Stimulated activated CD8-positive, alpha-beta memory T cell treated with anti-CD3 and anti-CD28 coated beads, Interleukin-12 subunit alpha, Interleukin-12 subunit beta, amount 100 ng/mL, for 4 hours (primary cell): ENCODE measurements around the gene PRR15L.
"Not testable (repeated sequence)": the region's sequence is repeated elsewhere in the genome, so short reads cannot be mapped to it uniquely, and the experiment has no call there.

ENCODE experiments used
- DNase-seq: peaks from one replicate; pipeline ENCODE4 v3.0.0-alpha.2; 2020; ENCODE audit warnings: low read depth

PRR15L gene, protein sequence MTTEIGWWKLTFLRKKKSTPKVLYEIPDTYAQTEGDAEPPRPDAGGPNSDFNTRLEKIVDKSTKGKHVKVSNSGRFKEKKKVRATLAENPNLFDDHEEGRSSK

DNA sequence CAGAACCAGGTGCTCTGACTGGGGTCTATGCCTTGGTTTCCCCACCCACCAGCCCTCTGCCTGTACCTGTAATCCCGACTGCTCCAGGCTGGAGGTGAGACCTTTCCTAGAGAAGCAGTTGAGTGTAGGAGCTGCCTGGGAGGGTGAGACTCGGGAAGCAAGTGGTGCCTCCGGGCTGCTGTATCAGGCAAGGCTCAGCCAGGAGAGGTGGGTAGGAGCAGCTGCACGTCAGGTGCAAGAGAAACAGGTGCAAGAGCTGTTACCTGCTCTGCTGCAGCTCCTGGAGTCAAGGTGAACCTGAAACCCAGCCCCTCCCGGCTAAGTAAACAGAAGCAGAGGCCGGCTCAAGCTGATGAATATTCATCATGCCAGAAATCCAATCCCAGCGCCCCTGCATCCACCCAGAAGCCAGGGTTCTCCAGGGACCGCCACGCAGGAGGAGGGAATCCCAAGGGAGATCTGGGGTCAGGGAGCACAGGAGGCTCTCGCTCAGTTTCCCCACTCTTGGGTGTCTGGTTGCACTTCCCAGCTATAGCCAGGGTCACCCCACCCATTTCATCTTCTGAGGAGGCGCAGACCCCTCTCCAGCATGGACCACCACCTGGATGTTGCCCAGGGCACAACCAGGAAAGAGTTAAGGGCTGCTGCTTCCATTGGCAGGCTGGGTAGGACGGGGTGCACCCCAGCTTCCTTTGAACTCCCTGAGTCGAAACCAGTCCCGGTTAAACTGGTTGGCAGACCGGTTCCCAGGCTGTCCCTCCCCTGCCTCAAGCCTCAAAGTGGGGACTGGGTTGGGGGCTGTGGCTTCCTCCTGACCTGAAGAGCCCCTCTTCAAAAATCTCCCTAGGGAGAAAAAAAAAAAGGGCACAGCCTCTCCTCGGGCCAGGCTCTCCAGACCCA, at the start of gene PRR15L:
TSS of gene PRR15L (minus strand) at position 293 of the 900 bp plus-strand sequence. CDS start 4,649 bp downstream, outside the sequence.
- no peak for DNase-seq

DNA sequence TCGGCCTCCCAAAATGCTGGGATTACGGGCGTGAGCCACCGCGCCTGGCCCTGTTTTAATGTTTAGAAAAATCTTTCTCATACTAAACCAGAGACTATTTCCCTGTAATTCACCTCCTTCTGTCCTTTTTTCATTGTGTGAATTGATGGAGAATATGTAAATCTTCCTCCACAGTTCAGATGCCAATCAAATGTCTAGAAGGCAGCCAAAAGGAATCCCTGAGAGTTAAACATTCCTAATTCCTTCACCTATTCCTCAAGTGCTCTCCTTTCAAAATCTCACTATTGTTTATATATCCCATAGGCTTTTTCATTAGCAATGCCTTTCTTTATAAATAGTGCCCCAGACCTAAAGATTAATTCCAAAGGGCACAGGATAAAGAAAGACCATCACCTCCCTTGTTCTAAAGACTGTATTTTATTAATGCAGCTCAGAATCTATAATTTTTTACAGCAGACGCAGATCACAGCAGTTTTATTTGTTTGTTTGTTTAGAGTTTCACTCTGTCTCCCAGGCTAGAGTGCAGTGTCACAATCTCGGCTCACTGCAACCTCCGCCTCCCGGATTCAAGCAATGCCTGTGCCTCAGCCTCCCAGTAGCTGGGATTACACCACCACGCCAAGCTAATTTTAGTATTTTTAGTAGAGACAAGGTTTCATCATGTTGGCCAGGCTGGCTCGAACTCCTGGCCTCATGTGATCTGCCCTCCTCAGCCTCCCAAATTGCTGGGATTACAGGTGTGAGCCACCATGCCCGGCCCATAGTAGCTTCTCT, 49.4 kb upstream of the PRR15L start:
- no peak for DNase-seq

DNA sequence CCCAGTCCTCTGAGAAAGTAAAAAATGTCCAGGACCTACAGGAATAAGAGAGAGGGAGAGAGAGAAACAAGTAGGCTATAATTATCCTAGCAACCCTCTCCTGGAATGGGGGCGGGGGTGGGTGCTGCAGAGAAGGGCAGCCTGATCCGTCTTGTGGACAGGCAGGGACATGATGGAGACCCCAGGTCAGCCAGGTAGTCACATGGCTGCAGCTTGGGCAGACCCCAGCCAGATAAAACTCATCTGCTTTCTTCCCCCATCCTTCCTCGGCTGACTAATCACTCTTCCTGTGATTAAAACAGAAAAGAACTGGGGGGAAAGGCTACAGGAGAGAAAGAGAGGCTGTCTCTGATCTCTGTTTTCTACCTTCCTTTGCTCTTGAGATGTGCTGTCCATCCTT, 47.3 kb upstream of the PRR15L start:
- DNase-seq = no peak

DNA sequence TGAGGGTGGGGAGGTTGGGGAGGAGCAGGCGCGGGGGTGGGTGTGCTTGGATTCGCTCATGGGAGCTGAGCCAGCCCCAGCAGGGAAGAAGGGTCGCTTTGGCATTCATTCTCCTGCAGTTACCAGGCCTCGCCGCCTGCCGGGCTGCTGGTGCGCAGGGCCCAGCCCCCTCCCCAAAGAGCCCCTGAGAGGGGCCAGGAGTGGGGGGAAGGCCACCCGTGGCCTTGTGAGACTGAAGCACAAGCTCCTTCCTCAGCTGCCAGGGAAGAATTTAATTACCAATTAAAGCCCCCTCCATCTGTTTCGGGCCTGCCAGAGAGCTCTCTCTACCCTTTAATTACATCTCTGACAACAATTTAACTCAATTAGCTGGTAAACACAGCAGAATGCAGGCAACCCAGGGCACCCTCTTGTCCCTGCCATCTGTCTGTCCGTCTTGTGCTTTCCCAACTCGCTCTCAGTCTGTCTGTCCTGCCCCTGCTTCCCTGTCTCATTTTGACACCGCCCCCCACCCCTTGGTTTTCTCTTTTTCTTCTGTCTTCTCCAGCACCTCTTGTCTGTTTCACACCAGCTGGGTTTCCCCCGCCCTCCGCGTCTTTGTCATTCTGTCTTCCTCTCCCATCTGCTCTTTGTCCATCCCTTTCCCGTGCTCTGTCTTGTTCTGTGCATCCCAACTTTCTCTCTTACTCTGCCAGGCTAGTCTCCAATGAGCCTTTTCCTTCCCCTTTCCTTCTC, 45.9 kb upstream of the PRR15L start:
- no peak for DNase-seq

DNA sequence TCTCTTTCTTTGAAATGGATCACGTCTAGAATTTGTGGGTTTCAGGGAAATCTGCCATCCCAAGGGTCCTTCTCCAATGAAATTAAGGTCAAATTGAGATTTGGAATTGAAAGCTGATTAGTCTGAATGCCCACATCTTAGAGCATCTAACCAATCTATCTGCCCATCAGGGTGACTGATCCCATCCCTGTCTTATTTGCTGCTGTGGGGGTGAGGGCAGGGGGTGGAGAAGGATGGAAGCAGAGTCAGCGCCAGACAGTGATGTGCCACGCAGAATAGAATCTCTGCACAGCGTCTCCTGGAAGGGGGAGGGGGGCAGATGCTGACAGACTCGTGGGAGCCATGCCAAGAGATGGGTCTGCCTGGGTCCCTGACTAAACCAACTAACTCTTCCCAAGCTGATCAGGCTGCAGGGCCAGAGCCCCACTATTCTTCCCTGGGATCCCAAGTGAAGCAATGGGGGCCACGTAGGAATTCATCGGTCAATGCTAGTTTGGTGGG, 45.3 kb upstream of the PRR15L start:
- no peak for DNase-seq

DNA sequence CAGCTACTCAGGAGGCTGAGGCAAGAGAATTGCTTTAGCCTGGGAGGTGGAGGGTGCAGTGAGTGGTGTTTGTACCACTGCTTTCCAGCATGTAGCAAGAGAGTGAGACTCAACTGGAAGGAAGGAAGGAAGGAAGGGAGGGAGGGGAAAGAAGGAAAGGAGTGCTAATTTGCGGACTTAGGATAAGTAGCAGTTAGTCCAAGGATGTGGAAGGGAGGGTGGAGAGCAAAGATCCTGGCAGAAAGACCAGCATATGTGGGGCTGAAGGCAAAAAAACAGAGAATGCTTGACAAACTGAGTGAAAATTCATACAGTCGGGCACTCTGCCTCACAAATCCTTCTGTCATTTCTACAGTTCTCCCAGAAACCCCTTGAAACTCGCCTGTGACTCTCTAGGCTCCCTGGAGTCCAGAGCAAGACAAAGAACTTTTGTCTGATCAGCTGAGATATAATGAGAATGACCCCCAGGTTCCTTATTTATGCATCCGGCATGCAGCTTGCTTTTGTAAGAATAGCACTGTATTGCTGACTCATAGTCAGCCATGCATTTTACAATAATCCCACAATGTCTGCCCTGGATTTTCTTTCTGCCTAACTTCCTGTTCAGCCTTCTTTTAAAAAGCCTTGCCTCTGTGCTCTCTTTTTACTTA, 44.7 kb upstream of the PRR15L start:
- no peak for DNase-seq

DNA sequence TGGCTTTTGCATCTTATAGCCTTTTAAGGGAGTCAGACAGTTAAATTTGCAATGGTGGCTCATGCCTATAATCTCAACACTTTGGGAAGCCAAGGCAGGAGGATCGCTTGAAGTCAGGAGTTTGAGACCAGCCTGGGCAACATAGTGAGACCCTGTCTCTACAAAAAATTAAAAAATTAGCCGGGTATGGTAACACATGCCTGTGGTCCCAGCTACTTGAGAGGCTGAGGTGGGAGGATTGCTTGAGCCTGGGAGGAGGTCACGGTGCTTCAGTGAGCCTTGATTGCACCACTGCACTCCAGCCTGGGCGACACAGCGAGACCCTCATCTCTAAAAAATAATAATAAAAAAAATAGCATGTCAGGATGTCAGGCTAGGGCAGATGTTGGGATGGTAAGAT, 44.0 kb upstream of the PRR15L start:
- DNase-seq = not testable (repeated sequence)

DNA sequence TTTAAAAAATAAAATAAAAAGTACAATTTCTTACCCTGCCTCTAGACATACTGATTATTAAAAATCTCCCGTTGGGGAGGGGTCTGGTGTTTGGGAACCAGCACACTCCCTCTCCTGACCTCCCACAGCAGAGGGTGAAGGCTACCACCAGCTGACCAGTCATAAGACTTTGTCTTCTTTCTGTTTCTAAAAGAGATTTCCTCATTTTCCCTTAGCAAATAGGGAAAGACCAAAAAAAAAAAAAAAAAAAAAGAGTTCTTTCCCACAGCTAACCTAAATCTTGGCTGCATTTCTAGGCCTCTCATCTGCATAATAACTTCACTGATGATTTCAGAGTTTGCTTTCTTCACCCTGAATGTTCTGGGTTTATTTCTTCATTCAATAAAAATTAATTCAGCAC, 43.5 kb upstream of the PRR15L start:
- no peak for DNase-seq

DNA sequence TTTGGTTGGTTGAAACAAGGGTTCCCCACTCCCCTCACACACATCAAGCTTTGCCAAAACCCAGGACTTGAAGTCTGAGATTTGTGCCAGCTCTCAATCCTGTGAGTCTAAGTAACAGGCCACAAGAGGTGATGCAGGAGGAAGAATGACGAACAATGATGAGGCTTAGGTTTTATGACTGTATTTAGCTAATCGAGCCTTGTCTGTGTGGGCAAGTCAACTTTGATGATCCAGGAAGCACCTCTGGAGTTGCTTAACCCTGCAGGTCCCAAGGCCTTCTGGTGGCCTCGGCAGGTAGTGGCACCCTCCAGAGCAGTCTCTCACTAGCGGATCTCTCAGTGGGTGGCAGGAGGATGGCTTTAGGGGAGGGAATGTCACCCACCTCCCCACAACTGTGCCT, 41.9 kb upstream of the PRR15L start:
- DNase-seq = no peak

DNA sequence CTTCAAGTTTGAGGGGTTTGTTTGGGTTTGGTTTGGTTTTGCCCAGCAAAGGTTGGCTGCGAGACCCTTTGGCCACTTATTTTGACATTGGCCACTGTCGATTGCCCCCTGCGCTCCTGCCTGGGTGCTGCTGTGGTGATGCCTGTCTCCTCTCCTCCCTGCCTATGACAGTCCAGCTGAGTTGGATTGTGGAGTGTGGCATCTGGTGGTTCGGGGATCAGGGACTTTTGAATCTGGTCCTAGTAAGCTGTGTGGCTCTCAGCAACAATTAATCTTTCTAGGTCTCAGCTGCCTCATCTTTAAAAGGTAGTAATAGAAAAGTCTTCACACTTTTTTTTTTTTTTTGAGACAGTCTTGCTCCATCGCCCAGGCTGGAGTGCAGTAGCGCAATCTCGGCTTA, 40.4 kb upstream of the PRR15L start:
- DNase-seq = no peak

DNA sequence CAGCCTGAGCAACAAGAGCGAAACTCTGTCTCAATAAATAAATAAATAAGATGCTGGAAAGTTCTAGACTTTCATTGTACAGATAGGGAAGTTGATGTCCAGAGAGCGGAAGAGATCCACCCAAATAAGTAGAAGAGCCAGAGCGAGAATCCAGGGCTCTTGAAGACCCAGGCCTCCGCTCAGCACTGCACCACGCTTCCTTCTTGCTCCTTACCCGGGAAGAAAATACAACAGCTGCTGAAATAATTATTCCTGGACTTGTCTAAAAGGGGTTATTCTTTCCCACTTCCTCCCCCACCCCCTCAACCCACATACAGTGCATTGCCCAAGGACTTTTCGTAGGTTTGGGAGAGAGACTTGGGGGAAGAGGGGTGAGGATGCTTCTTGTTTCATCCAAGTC, 39.9 kb upstream of the PRR15L start:
- no peak for DNase-seq

DNA sequence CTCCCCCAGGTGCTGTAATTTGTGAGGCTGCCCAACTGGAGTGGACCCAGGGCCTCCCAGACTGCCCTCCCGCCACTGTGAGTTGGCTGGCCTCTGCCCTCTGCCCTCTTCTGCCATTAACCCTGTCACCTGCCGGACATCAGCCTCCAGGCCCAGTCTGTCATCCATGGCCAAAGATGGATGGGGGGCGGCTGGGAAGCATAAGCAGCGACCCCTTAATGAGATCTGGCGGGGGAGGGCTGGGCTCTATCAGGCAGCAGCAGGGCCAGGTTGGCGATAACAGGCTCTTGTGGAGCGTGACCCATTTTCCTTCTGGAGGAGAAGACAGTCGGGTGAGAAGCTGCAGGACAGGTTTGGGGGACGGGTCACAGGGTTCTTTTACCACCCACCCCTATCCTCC, 38.5 kb upstream of the PRR15L start:
- DNase-seq = no peak

DNA sequence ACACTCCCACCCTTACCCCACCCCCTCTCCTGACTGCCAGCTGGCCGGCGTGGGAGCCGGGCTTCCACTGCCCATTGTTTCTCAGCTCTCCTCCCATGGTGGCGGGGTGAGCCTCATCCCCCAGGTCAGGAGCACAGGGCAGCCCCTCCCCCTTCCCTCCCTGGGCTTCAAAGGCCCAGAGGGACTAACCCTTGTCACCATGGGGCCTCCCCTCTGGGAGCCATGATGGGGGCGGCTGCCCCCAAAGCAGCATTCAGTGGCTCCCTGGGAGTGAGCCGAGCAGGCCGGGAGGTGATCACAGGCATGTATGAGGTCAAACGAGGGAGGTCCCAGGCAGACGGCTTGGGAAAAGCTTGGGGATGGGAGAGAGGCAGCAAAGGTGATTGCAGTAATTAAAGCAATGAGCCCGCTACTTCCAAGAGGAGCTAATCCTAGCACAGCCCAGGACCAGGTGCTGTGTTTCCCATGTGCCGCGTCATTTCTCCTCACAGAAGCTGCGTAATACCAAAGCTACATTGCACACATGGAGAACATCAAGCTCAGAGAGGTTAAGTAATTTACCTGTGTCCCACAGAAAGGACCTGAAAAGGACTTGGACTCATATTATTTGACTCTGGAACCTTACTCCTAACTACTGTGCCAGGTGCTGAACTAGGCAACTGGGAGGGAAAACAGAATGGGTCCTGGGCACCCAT, 37.7 kb upstream of the PRR15L start:
- no peak for DNase-seq

DNA sequence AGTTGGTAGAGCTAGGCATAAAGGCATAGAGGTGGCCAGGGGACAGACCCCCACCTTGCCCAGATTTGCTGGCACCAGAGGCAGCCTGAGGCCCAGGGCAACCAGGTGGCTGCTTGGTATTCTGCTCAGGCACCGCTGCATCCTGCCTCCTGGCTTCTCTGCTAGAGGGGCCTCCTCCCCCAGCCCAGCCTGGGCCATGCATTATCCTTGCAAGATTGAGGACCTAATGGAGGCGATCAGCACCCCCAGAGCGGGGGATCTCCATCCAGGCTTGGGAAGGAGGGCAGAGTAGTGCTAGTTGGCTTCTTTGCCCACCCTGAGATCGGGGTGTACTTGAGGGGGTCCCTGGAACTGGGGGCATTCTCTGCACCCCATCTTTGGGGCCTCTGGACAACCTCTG, 37.0 kb upstream of the PRR15L start:
- DNase-seq = no peak

DNA sequence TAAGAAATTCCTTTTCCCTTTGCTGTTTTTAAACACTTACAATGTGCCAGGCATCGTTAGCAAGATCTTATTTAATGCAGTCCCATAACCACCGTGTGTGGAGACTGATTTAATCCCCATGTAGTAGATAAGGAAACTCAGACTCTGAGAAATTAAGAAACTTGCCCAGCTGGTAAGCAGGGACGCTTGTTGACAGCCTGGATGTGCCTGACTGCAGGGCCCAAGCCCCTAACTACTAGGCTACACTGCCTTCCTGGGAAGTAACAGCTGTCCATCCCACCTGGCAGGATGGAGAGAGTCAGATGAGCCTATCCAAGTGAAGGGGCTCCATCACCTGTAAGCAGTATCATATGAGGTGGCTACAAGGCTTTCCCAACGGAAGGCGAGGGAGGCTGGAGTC, 36.3 kb upstream of the PRR15L start:
- DNase-seq = no peak

DNA sequence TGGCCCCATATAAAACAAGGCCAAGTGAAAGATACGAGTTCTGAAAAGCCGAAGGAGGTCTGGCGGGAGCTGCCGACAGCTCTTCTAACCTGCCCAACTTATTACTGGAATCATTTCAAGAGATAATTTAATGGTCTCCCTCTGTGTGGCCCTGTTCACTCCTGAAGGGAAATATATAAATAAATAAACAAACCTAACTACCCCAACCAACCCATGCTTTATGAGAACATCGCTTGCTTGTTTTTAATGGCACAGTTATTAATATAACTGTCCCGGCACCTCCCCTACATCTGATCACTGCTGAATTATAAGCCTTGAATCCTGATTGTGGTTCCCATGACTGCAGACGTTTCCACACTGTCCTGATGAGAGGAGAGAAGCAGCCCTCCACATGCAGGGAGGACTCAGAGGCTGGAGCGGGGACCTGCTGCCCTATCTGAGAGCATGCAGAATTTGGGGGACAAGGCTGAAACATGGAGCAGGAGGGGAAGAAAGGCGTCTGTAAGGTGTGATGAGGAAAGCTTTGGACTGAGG, 35.4 kb upstream of the PRR15L start:
- DNase-seq = no peak

DNA sequence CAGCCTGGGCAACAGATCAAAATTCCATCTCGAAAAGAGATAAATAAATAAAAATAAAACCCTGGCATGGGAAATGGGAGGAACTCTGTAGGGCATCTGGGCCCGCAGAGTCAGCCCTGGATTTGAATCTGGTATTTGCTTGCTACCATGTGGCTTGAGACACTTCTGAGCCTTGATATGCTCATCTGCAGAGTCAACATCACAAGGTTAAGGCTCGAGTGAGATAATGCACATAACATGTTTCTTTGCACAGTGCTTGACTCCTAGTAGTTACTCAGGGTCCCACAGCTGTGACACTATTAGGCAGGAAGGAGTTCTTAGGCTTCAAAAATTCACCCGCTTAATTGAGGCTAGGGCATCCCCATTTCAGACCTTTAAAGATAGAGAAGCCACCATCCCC, 34.5 kb upstream of the PRR15L start:
- DNase-seq = no peak

DNA sequence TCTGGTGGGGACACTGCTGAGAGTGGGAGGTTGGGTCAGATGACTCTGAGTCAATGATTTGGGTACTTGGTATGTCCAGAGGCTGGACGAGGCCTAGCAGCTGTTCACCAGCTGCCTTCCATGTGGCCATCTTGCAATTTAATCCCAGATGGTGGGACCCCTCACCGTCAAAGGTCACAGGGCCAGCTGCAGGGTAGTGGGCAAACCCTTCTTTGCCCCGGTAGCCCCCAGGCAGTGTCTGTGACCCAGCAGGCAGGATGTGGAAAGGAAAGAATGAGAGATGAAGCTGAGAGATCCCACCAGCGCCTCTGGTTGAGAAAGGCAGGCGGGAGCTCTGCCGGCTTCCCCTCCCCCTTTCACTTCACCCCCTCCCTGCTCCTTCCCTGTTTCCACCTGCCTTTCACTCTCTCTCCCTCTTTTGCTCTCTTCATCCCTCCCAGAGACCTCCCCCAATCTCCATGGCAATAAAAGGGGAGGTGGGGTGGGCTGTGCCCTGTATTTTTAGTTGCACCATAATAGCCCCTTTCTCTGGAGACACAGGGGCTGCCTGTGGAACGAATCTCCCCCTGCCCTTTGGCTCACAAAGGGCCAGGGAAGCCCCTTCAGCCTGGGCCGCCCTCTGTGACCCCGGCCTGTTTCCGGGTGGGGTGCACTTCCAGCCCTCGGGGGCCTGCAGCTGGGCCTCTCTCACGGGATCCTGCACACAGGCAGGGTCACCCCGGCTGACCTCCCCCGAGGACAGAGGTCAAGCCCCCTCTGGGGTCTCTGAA, 33.5 kb upstream of the PRR15L start:
- DNase-seq = no peak

DNA sequence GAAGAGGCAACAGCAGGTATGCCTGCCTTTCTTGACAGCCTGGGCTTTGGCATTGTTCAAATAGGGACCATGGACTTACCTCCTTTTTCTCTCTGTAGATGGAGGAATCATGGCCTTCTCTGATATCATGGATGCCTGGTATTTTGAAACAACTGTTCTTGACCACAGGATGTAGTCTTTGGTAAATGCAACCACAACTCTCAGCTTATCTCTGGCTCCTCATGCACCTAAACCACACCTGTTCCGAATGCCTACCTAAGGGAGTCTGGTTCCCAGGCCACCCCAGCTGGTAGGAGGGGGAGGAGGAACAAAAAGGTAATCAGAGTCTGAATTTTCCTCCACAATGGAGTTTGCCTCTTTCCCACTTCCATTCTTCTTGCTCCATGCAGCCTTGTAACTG, 32.0 kb upstream of the PRR15L start:
- no peak for DNase-seq

DNA sequence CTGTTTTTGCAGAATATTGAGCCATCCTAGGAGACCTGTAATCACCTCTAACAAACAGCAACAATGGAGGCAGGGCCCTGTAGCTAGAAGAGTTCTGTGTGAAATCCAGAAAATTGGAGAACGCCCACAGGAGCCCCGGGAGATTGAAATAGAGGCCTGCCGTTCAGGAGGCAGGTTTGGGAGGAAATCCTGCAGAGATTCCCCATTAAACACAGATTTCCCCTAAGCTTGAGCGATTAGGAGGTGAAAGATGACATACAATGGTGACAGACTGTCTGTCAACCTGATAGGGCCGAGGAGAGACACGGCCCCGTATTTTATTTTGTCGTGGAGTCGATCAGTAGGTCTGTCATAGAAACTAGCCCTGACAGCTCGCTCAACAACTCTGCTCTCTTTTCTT, 31.5 kb upstream of the PRR15L start:
- no peak for DNase-seq
